ENCODE measurements around the gene NR2F1. TPM values are rescaled to one million over a fixed set of nuclear protein-coding genes. Genes with fewer than 3 reads are reported as not detected.

NR2F1 gene
- total and polyA plus RNA-seq, 2 experiments from 2014 or later: 7.3 to 19.9 TPM

- no peaks in the 10 kb centered on the region for H3K9me2 ChIP-seq (replicated peaks; ENCODE audit: insufficient read depth)
- no peak for DNase-seq (ENCODE audit: low spot score)
- peak within 1 kb of the TSS; percentile 42 for H3K4me3 ChIP-seq
- TF ChIP-seq EZH2phosphoT487 (IDR thresholded peaks at IDR 0.05; ENCODE audit: low read depth, severe bottlenecking, unreplicated experiment) (no peak), EZH2 (IDR thresholded peaks at IDR 0.05; ENCODE audit: borderline replicate concordance) (no peak), CTCF (IDR thresholded peaks at IDR 0.05; ENCODE audit: poor library complexity) (no peak)
- H3K79me2 ChIP-seq: peaks cover 2% of the 10 kb centered on the region
- H3K27me3 ChIP-seq: peaks cover 79% of the 10 kb centered on the region
- H3K27ac ChIP-seq: peak within 1 kb of the TSS; percentile 74
- peaks cover 21% of the 10 kb centered on the region for H3K4me1 ChIP-seq (ENCODE audit: insufficient read depth)
- WGBS (ENCODE audit: low lambda C conversion rate, missing lambda C conversion rate): 3% methylated on average over 41 of the region's 41 CpGs
- H3K4me2 ChIP-seq: peak within 1 kb of the TSS; percentile 94
- H4K20me1 ChIP-seq (ENCODE audit: insufficient read depth, poor library complexity, severe bottlenecking): peaks cover 3% of the 10 kb centered on the region
- H3K36me3 ChIP-seq (replicated peaks; ENCODE audit: insufficient read depth, low read depth): no peaks in the 10 kb centered on the region
- peak within 1 kb of the TSS; percentile 81 for H2AFZ ChIP-seq
- no peaks in the 10 kb centered on the region for H3K9me3 ChIP-seq (ENCODE audit: low read depth)
Observed at GRCh38 chr5:93580927-93581445, 2.0 kb upstream of the NR2F1 start, which contains the start of gene NR2F1-AS1. Gene NR2F1-AS1 (minus strand): TSS chr5:93581219.

GRCh38 chr5:93582167-93582462, 907 bp upstream of the NR2F1 start:
- no peak overlapping the region for H2AFZ ChIP-seq
- H3K27me3 ChIP-seq: peaks cover 79% of the 10 kb centered on the region
- peaks cover 8% of the 10 kb centered on the region for H3K79me2 ChIP-seq

GRCh38 chr5:93583439-93583767, 381 bp downstream of the NR2F1 start:
- Histone ChIP-seq H3K4me3 (peak overlapping the region; percentile 65), H3K36me3 (replicated peaks; ENCODE audit: insufficient read depth, low read depth) (no peaks in the 10 kb centered on the region), H2AFZ (peak overlapping the region; percentile 49), H4K20me1 (ENCODE audit: insufficient read depth, poor library complexity, severe bottlenecking) (peaks cover 13% of the 10 kb centered on the region), H3K27ac (peak overlapping the region; percentile 50), H3K27me3 (peaks cover 78% of the 10 kb centered on the region), H3K9me3 (ENCODE audit: low read depth) (no peaks in the 10 kb centered on the region), H3K4me2 (peak overlapping the region; percentile 94), H3K9me2 (replicated peaks; ENCODE audit: insufficient read depth) (no peaks in the 10 kb centered on the region), H3K4me1 (ENCODE audit: insufficient read depth) (peaks cover 21% of the 10 kb centered on the region), H3K79me2 (peaks cover 8% of the 10 kb centered on the region)
- TF ChIP-seq EZH2 (IDR thresholded peaks at IDR 0.05; ENCODE audit: borderline replicate concordance) (peak; percentile 17), CTCF (IDR thresholded peaks at IDR 0.05; ENCODE audit: poor library complexity) (no peak), EZH2phosphoT487 (IDR thresholded peaks at IDR 0.05; ENCODE audit: low read depth, severe bottlenecking, unreplicated experiment) (no peak)
- 1% methylated on average over 4 of the region's 4 CpGs for WGBS (ENCODE audit: low lambda C conversion rate, missing lambda C conversion rate)
- no peak for DNase-seq (ENCODE audit: low spot score)

More at GRCh38 chr5:93582167-93582462, 907 bp upstream of the NR2F1 start:
- Histone ChIP-seq H3K9me3 (ENCODE audit: low read depth) (no peaks in the 10 kb centered on the region), H3K4me1 (ENCODE audit: insufficient read depth) (peaks cover 21% of the 10 kb centered on the region), H3K4me2 (peak overlapping the region; percentile 94), H3K36me3 (replicated peaks; ENCODE audit: insufficient read depth, low read depth) (no peaks in the 10 kb centered on the region), H3K27ac (peak overlapping the region; percentile 7), H3K9me2 (replicated peaks; ENCODE audit: insufficient read depth) (no peaks in the 10 kb centered on the region), H4K20me1 (ENCODE audit: insufficient read depth, poor library complexity, severe bottlenecking) (peaks cover 11% of the 10 kb centered on the region), H3K4me3 (peak overlapping the region; percentile 42)
- no peak for DNase-seq (ENCODE audit: low spot score)
- 14% methylated on average over 2 of the region's 2 CpGs for WGBS (ENCODE audit: low lambda C conversion rate, missing lambda C conversion rate)
- TF ChIP-seq CTCF (IDR thresholded peaks at IDR 0.05; ENCODE audit: poor library complexity) (no peak), EZH2 (IDR thresholded peaks at IDR 0.05; ENCODE audit: borderline replicate concordance) (no peak), EZH2phosphoT487 (IDR thresholded peaks at IDR 0.05; ENCODE audit: low read depth, severe bottlenecking, unreplicated experiment) (no peak)
